Ammon's horn (tissue), 1 donor: ENCODE results near the gene ZMIZ1.

Source experiments
- DNase-seq: peaks from one replicate; pipeline ENCODE4 v3.0.0-alpha.2; 2016; ENCODE audit warnings: low spot score

The ZMIZ1 gene

DNA sequence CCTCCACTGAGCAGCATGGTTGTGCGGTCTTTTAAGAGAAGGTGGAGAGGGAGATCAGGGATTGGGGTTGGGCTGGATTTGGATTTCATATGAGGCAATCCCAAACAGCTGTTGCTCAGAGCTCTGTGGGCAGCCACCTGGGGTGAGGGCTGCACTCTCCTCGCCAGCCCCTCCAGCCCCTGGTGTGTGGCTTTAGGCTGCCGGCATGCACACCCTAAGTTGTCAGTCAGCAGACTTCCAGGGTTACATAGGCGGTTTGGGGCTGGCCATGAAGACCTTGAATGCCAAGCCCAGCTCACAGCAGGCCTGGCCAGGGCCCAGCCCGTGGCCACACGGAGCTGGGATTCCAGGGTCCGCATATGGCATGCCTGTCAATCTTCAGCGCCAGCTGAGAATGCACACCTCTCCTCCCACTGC is 54.8 kb downstream of the ZMIZ1 start:
- DNase-seq, result no peak

DNA sequence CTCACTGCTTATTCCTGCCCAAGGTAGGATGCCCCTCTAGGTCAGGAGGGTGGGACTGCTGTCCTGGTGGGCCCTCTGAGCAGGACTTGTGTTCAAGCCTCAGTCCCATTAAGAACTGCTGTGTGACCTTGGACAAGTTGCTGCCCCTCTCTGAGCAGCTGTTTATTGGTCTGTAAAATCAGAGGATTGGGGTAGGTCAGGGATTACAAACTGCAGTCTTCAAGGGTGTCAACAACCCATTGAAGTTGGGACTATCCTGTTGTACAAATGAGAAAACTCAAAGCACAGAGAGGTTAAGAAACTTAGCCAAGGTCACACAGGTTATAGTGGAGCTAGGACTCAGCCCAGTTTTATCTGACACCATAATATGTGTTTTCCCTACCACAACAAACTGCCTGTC is 55.3 kb downstream of the ZMIZ1 start:
- DNase-seq, result no peak

DNA sequence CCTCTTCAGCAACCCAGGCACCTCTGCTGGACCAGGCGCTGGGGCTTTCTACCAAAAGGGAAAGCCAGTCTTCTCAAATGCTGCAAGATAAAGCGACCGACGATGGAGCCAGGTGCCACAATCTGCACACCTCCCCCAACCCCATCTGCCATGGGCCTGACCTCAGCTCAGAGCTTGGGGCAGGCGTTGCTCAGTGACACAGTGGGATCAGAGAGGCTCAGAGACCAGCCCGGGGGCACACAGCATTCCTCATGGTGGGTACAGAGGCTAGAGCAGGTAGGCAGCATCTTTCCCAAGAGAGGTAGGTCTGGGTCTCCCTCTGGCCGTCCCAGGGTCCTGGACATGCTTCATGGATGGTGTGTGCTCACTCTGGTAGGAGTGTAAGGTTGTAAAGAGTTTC is 56.3 kb downstream of the ZMIZ1 start:
- no peak for DNase-seq

DNA sequence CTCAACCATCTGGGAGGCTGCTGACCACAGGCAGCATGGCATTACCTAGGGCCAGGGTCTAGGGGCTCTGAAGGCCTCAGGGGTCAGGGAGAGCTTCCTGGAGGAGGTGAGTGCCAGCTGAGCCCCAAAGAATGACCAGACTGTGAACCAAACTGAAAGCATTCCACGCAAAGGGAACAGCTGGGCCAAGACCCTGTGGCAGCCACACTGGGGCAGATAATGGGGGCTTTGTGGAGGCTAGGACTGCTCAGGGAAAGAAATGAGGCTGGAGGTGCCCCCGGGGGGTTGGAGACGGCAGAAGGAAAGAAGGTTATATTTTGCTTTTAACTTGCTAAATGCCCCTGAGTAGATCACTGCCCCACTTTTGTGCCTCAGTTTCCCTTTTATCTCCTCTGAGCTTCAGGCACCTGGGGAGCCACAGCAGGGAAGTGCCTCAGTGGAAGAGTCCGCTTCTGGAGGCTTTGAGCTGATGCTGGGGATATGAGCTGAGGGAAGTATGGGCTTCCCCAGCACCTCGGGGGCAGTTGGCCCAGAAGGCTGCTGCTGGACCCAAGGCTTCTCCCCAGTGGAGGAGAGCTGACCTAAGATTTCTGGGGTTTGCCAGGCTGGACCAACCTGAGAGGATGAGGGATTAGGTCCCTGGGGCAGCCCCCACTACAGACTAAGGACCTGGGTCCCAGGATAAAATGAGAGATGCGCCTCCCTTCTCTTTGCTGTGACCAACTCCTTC is 57.8 kb downstream of the ZMIZ1 start:
- no peak for DNase-seq

DNA sequence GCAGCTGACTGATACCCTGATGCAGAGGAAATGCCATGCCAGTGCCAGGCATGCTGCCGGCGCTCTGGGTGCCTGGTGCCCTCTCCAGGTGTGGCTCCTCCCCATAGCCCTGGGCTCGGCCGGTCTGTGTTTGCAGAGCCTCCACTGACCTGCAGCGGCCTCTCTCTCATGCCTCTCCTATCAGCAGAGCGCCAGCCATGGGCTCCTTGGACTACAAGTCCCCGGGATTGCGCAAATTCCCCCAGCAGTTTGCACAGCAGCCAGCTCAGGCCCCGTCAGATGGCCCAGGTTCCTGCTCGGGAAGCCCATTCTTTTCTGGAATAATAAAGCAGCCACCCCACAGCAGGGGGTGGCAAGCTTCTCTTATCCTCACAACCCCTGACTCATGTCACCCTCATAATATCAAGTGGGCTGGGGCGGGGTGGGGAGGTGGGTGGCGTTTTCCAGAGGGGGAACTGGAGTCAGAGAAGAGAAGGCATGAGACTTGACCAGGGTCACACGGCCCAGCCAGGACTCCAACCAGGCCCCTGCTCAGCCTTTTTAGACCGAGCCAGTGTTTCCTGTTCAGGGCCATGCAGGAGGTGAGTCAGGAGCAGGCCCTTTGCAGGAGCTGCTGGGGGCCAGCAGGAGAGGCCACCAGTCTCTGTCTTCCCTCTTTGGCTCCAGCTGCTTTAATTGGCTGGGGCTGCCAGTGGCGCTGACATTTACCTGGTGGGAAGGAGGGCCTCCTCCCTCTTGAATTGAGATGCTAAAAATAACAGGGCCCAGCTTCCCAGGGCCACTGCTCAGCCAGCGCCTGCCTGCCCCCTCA is 58.6 kb downstream of the ZMIZ1 start:
- DNase-seq, result no peak

DNA sequence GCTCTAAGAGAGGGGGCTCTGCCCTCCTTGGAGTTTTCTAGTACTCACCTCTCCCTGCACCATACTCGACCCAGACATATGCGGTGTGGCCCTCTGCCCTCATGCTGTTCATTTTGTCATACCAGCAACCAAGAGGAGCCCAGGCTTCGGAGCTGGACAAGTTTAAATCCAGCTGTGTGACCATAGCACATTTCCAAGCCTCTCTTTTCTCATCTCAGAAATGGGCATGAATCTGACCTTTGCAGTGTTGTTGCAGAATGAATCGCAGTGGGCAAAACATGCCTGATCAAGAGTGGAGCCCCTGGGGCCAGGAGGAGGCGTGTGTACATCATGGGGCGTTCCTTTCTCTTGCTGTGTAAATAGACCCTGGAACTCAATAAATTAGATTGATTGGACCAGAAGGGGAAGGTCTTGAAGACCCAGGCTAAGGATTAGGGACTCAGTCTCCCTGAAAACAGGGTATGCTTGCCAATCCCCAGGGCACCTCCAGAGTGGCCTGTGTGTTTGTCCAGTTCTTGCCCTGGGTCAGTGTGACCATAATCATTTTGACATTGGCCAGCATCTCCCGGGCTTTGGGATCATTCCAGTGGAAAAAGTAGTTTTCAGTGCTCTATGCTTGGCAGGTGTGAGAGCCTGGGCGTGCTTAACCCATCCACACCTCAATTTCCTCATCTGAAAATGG is 59.6 kb downstream of the ZMIZ1 start:
- no peak for DNase-seq

DNA sequence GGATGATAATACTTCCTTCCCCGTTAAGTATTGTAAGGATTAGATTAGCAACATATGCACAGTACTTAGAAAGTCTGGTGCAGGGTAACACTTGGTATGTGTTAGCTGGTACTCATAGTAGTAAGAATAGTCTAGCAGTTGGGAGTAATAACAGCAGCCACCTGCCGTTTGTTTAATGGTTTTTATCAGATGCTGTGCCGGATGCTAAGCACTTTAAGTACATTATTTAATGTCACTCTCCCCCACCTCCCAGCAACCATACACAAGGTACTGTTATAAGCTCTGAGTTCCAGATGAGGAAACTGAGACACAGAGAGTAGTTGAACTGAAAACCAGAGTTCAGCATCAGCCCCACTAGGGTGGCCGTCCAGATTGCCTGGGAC is 60.1 kb downstream of the ZMIZ1 start:
- DNase-seq, result no peak

DNA sequence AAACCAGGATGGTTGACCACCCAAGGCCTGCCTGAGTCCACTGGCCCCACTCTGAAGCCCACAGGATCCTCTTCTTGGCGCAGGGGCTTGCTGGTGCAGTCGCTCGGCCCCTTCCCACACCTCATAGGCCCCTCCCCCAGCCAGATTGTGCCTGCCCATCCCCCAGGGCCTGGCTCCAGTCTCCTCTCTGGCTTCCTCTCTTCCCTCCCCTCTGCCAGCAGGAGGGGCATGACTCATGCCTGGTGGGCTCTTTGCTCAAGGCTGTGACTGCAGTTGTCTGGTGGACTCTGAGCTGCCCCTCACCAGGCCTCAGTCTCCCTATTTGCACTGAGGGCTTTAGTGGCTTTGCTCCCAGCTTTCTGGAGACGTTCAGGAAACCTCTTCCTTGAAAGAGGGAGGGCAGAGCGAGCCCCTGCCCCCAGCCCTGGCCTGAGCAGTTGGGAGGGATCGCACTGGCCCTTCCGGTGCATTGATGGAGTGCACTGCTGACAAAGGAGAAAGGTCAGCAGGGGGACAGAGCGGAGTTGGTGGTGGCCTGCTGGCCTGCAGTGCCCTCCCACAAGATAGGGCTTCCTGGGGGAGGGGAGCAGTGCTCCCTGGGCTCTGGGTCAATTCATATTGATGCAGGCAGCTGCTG is 60.7 kb downstream of the ZMIZ1 start:
- DNase-seq, result no peak

DNA sequence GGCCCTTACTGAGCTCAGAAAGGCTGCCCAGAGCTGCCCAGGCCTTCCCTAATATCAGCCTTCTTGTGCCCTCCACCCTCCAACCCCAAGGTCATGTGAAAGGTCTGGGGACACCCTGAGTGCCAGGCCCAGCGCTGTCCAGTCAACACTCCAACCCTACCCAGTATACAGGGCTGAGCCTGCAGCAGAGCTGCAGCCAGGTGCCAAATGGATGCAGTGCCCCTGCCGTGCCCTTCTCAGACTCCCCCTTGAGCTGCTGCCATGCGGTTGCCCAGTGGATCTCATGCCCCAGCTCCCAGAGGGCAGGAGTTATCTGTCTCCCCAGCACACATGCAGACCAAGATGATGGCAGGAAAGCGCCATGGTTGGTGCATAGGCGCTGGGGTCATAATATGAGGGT is 61.5 kb downstream of the ZMIZ1 start:
- DNase-seq, result no peak

DNA sequence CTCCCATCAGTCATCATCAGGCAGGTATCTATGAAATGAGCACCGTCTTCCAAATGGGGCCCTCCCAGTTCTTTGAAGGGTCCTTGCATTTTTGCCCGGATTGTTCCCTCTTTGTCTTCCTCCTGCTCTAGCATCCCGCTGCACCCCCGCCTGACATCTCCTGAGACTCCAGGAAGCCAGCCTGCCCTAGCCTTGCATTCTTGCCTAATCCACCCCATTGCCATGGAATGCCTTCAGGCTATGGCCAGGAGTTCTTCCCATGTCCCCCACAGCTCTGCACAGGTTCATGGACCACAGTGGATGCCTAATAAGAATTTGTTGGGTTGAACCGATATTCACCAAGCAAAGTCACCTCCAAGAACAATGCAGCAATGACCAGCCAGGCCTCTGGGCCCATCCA is 62.1 kb downstream of the ZMIZ1 start:
- no peak for DNase-seq

DNA sequence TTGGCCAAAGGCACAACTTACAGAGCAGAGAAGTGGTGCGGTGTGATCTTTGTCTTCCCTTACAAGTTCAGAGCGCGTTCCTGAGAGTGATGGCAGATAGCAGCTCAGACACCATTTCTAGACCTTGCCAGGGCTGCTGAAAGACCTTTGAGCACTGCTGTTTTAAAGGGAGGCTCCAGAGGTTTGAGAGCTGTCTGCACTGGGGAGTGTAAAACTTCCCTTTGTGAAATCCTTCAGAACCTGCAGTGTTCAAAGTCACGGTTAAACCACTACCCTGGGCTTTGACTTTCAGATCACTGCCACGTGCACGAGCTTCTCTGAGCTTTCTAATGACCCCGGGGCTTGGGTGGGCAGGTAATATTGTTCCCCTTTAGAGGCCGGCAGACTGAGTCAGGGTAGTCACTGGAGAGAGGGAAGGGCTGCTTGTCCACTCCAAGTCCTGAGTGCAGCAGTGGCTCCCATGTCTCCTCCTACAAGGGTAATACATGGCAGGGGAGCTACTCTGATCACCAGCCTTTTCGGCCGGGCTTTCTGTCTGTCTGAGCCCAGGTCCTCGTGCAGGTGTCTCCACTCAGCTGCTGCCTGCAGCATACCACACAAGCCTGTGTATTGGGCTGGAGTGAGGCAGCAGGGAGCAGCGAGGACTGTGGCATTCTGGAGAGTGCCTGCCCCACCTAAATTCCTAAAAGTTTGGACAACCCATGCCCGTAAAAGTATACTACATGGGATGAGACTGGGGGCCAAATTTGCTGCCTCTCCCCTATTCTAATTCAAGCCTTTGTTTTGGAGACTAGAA is 63.3 kb downstream of the ZMIZ1 start:
- no peak for DNase-seq

DNA sequence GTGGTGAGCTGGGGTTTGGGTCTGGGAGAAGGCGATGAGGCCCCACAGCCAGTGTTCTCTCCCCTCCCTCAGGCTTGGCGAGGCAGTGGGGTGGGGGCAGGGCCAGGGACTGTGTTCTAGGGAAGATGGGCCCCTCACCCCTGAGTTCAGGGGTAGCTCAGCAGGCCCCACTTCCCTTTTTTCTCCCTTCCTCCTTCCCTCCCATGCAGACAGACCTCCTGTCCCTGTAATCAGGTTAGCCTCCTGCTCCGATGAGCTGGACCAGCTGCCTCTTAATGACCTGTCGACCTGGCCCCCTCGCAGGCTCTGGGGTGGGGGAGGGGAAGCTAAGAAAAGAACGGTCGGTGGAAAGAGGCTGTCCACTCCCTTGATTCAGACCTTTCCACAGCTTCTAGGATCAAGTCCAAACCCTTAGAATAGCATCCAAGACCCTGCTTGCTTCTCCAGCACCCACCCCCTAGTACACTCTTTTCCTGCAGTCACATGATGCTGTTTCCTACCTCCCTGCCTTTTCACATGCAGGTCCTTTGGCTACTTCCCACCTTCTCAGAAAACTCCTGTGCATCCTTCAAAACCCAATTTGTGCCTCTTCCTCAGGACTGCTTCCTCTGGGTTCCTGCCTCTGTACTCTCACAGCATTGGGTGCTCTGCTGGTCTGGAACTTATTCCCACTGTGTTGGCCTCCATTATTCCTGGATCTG is 64.1 kb downstream of the ZMIZ1 start:
- DNase-seq, result peak; percentile 42

DNA sequence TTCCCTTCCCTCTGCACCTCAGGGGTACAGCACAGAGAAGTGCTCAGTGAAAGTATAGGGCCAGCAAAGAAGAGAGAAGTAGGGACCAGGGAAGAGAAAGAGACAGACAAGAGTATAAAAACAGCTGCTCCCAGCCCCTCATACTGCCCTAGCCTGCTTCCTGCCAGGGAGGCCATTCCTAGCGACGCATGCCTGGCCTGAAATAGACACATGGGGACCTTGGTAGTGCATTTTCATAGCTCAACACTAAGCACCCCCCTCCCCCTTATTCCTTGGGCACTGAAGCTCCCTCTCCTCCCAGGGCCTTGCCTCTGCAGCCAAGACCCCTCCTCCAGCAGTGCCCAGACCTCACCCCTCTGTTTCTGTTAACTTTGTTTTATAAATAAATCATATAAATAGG is 64.7 kb downstream of the ZMIZ1 start:
- DNase-seq, result no peak

DNA sequence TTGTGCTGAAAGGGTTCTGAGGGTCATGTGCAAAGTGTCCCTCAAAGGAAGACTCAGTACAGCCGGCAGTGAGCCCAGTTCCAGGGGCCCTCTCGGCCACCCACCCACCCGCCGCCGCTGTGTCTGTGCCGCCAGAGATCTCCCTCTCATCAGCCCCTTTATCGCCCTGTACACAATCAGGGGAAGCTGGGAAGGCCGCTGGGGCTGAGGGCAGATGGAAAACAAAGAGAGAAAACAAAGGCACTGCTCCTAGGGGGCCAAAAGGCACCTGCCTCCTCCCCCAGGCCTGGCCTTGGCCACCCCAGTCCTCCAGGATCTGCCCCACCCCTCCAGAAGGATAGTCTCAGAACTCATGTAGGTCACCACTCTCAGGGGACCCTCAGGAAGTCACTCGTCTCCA is 67.0 kb downstream of the ZMIZ1 start:
- DNase-seq, result no peak

DNA sequence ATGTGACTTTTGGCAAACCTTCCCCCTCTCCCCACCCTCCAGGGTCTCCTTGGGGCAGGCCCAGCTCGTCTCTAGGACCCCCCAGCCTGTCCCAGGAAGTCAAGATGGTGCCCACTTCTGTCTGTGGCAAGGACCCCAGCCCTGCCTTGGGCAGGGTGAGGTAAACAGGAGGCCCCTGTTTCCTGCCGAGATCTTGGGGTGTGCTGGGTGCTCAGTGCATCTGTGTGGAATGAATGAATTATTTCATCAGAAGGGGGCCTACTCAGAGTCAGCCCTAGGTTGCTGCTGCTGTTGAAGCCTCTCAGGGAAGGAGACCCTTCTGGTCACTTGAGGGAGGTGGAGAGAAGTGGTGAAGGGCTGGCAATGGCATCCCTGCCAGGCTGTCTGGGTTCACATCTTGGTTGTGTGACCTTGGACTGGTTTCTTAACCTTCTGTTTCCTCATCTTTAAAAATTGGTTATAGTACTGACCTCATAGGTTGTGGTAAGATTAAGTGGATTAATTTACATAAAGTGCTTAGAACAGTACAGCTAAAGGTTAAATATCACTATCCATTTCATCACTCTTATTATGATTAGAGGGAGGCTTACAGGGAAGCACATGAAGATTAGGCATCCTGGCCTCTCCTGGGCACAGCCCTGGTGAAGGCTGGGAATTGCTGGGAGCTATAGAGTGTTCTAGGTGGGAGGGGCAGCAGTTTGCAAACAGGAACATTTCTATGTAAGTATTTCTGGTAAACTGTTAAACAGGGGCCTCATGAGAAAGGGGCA is 67.7 kb downstream of the ZMIZ1 start:
- no peak for DNase-seq

DNA sequence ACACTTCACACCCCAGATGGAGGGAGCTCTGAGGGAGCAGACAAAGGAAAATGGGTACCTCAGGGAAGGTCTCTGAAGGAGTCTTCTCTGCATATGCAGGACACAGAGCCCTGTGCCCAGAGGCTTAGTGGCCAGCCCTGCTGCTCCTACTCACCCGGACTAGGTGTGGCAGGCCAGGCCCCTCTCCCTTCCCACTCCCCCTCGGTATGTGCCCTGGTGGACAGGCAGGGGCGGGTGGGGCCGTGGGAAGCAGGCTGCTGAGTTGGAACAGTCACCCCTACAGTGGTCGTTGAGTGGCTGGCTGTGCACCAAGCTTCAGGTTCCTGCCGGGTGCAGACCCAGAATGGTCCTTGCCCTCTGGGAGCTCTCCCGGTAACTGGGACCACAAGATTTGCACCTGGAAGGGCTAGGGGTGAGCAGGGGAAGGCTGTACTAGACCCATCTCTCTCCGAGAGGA is 68.6 kb downstream of the ZMIZ1 start:
- DNase-seq, result no peak

DNA sequence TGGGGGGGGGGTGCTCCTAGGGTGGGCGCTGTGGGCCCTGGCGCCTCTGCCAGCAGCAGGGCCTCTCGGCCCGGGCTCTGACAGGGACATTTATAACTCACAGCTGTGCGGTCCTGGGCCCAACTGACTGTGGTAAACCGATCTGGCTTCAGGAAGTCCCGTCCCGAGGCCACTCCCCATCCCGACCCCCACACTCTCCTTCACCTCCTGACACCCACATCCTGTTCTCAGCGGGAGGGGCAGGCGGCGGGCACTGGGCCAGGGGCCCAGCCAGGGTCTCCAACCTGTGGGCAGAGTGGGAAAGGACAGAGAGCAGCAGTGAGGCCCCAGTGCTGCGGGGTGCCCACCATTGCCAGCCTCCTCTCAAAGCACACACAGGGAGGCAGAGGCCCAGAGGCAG is 69.1 kb downstream of the ZMIZ1 start:
- DNase-seq, result no peak

DNA sequence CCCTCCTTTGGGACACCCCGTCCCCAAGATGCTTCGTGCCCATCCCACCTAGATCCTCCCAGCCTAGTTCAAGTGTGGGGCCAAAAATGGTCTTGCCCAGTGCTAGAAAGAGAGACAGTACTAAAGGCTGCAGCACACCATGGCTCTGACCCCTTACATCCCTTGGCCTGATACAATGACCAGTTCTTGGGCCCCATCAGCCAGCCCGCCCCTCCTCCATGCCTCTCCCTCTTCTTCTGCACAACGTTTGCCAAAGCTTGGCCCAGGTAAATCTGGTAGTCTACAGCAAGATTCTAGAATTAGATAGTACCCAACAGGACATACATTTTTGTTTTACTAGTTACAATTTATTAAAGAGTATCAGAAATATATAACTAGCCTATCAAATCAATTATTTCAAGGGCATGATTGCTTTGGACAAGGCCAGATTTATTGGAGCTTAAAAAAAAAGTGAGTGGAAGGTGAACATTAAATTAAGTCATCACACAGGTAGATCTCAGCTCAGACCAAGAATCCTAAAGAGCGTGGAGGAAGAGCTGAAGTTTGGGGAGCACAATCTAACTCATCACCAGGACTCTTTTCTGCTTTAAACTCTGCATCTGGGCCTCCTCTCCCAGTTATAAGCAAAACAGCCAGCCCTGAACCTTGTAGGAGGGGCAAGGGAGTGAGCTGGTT is 69.8 kb downstream of the ZMIZ1 start:
- no peak for DNase-seq

DNA sequence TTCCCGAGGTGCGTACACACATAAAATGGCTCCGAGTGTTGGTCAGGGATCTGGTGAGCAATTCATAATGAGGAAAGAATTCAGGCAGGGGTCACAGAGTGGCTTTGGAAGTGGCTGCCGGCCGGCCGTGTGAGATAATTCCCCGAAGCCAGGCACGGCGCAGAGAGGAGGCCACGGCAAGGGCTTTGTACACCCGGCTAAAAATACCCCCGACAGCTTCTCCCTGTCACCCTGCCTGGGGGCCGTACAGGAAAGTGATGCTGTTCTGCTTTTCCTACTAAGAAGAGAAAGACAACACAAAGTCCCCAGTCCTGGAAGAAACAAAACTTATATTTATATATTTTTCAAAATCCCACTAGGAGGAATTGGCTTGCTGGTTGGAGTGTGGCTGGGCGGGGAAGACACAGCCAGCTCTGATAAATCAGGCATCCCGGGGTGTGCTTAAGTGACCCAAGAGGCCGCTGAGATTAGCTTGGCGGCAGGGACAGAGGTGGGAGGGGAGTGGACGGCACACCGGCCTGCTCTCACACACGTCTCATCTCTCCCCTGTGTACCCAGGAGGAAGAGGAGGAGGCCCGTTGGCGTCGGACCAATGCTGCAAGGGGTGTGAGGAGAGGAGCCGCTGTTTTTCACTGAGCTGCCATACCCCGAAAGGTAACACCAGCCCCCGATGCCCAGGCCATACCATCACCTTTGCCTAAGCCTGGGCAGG is 70.5 kb downstream of the ZMIZ1 start:
- DNase-seq, result no peak
